LNCaP clone FGC (cell line): ENCODE results near the gene SLBP.

ENCODE experiments used
- DNase-seq: peaks from one replicate; pipeline ENCODE4 v3.0.0-alpha.2; 2011; ENCODE audit warnings: low read depth
- H3K4me3 ChIP-seq: 2 replicates; pipeline ENCODE4 v1.5.1; 2011; ENCODE audit warnings: mild to moderate bottlenecking, low read depth, low read length, control low read depth
- CTCF ChIP-seq: IDR thresholded peaks from 2 replicates; pipeline ENCODE4 v1.5.1; 2012; ENCODE audit warnings: mild to moderate bottlenecking; ENCODE audit not compliant: control insufficient read depth, insufficient read depth; ENCODE audit errors: extremely low read depth

The SLBP gene

DNA sequence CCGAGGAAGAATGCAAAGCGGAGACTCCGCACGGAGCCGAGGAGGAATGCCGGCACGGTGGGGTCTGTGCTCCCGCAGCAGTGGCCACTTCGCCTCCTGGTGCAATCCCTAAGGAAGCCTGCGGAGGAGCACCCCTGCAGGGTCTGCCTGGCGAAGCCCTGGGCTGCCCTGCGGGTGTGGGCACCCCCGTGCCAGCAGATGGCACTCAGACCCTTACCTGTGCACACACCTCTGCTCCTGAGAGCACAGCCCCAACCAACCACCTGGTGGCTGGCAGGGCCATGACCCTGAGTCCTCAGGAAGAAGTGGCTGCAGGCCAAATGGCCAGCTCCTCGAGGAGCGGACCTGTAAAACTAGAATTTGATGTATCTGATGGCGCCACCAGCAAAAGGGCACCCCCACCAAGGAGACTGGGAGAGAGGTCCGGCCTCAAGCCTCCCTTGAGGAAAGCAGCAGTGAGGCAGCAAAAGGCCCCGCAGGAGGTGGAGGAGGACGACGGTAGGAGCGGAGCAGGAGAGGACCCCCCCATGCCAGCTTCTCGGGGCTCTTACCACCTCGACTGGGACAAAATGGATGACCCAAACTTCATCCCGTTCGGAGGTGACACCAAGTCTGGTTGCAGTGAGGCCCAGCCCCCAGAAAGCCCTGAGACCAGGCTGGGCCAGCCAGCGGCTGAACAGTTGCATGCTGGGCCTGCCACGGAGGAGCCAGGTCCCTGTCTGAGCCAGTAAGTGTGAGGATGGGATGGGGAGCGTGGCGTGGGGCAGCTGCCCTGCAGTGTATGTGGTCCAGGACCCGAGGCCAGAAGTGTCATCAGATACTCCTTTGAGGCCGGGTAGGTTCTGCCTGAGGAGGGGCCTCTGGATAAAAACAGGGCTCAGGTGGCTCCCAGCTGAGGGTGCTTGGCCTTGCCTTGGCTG lies 16.2 kb upstream of the SLBP start:
- DNase-seq, result peak; percentile 80
- peak overlapping the region; percentile 16; the same call in 1 of the 2 replicates for H3K4me3 ChIP-seq
- TF ChIP-seq CTCF, result peak; percentile 56

GRCh38 chr4:1727117-1728031 lies 15.3 kb upstream of the SLBP start:
- TF ChIP-seq CTCF, result no peak

DNA sequence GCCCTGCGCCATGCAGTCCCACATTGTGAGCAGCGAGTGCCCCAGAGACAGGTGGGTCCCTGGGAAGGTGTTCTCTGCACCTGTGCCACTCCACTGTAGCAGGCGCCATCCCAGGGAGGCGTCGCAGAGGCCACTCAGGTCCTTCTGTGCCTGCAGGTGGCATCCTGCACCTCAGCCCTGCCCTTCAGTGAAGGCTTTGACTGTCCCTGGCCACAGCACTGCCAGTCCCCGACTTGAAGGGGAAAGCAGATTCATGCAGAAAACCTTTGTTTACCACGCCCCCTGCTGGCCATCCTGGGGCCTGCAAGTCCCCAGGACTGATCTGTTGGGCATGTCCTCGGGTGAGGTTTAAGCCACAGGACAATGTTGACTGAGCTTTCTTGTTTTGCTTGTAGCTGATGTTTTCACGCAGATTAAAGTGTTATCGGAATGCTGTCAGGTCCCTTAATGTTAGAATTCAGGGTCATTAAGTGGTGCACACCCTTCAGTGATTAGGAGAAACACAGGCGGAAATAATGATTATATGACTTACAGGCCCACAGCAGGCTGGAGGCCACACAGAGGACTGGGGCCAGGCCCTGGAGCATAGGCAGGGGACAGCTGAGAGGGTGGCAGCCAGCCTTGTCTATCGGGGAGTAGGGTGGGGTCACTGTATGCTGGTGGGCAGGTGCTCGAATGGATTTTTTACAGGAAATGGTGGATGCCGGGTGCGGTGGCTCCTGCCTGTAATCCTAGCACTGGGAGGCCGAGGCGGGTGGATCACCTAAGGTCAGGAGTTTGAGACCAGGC lies 14.2 kb upstream of the SLBP start:
- peak; percentile 92 for TF ChIP-seq CTCF
- H3K4me3 ChIP-seq, result no peak overlapping the region
- DNase-seq, result peak; percentile 75

More at GRCh38 chr4:1727117-1728031, 15.3 kb upstream of the SLBP start:
- H3K4me3 ChIP-seq, result peak overlapping the region; percentile 16; the same call in 1 of the 2 replicates
- DNase-seq, result no peak

DNA sequence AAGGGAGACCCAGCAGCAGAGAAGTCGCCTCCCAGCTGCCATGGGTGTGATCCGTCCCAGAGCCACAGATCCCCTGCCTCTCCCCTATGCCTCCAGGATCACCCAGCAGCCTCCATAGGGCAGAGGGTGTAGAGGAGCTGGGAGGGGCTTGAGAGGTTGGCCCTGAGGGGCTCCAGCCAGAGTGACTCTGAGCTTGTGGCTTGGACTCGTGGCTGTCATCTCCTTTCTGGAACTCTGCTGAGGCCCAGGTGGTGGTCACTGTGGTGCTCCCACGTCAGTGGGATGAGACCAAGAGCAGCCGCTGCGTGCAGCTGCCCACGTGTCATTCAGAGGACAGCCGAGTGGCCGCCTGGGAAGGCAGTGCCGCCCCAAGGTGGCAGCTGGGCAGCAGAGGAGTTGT lies 13.4 kb upstream of the SLBP start:
- H3K4me3 ChIP-seq, result no peak overlapping the region
- TF ChIP-seq CTCF, result no peak
- no peak for DNase-seq

- no peak for DNase-seq
- peak overlapping the region; percentile 94 for H3K4me3 ChIP-seq
- TF ChIP-seq CTCF, result no peak
Observed at GRCh38 chr4:1723131-1723801, 11.1 kb upstream of the SLBP start.
